HCT116 (cell line): Measurements from ENCODE around the gene ETS1. TPM values are rescaled to one million over a fixed set of nuclear protein-coding genes. Genes with fewer than 3 reads are reported as not detected.

Experiments used
- ATAC-seq: fragments of 200-7000 bp; cut with Tn5 transposase; 2 replicates; pipeline ENCODE4 v1.9.1; 2020; ENCODE audit warnings: mild to moderate bottlenecking, moderate library complexity
- BruUV-seq: library from RNA; stranded (reverse); fragments of 400-500 nt; replicated peaks from 2 replicates; lab custom pipeline; 2021; lab: Mats Ljungman, UMichigan
- CTCF ChIA-PET: fragments of 300-600 bp; sonication (Branson Sonifier 250); formaldehyde crosslinking; loops from one replicate; lab custom pipeline; 2021; ENCODE audit warnings: antibody characterized with exemption; lab: Charles Lee
- POLR2A ChIA-PET: fragments of 300-600, 350-600 bp; sonication (Branson Sonifier 250); formaldehyde crosslinking; loops from one replicate; lab custom pipeline; 2021; ENCODE audit warnings: antibody characterized with exemption; lab: Charles Lee
- RAD21 ChIA-PET, 2 experiments: fragments of 300-600 bp; sonication (Branson Sonifier 250); formaldehyde crosslinking; loops; one replicate each; lab custom pipeline; 2023; ENCODE audit warnings: low total read pairs in 2 of 2; ENCODE audit not compliant: uncharacterized antibody in 2 of 2, unreplicated experiment in 2 of 2, low non-redundant PET in 1 of 2; lab: Charles Lee
- DNase-seq: peaks from one replicate; pipeline ENCODE4 v3.0.0-alpha.2; 2010; ENCODE audit warnings: low read depth, low spot score
- H2AFZ ChIP-seq: fragments of 200-600 bp; shearing (Covaris generic), sonication (generic); 2 replicates; pipeline ENCODE4 v1.6.1; 2017; ENCODE audit warnings: low read depth, mixed run types, mixed read lengths, antibody characterized with exemption, low read length; ENCODE audit not compliant: poor library complexity, severe bottlenecking
- H3K27ac ChIP-seq: 2 replicates; pipeline ENCODE4 v1.5.1; 2012; ENCODE audit warnings: low read depth, low read length
- H3K27me3 ChIP-seq: fragments of 200-600 bp; sonication (generic); 2 replicates; pipeline ENCODE4 v1.6.1; 2016; ENCODE audit warnings: mixed run types, low read length, mixed read lengths; ENCODE audit not compliant: insufficient read depth
- H3K36me3 ChIP-seq, 2 experiments: fragments of 200-500 bp in 1 of 2; fragments of 200-600 bp in 1 of 2; sonication (Bioruptor generic) in 1 of 2; sonication (generic) in 1 of 2; 2 replicates each; pipeline versions ENCODE4 v1.5.1 to v1.6.1; 2014 to 2016; ENCODE audit warnings: low read length in 2 of 2, inconsistent platforms in 1 of 2, mixed read lengths in 1 of 2, mixed run types in 1 of 2; ENCODE audit not compliant: insufficient read depth in 2 of 2, control insufficient read depth in 1 of 2
- H3K4me1 ChIP-seq, 2 experiments: fragments of 200-600 bp in 1 of 2; sonication (generic) in 1 of 2; 2 replicates each; pipeline versions ENCODE4 v1.5.1 to v1.6.1; 2012 to 2017; ENCODE audit warnings: low read length in 2 of 2, inconsistent platforms in 1 of 2, mild to moderate bottlenecking in 1 of 2, mixed read lengths in 1 of 2, mixed run types in 1 of 2, moderate library complexity in 1 of 2; ENCODE audit not compliant: insufficient read depth in 2 of 2, control insufficient read depth in 1 of 2
- H3K4me2 ChIP-seq: fragments of 200-600 bp; sonication (generic); 2 replicates; pipeline ENCODE4 v1.6.1; 2017; ENCODE audit warnings: mixed run types, low read length, mixed read lengths
- H3K4me3 ChIP-seq, 2 experiments: fragments of 200-600 bp in 1 of 2; sonication (generic) in 1 of 2; replicated peaks in 1 of 2; 2 replicates each; pipeline ENCODE4 v1.5.1; 2011 to 2016; ENCODE audit warnings: low read length in 2 of 2, control low read depth in 1 of 2, low read depth in 1 of 2, mild to moderate bottlenecking in 1 of 2, mixed read lengths in 1 of 2, mixed run types in 1 of 2
- H3K79me2 ChIP-seq: fragments of 200-600 bp; sonication (generic); 2 replicates; pipeline ENCODE4 v1.6.1; 2017; ENCODE audit warnings: mild to moderate bottlenecking, mixed run types, low read length, moderate library complexity, mixed read lengths; ENCODE audit not compliant: insufficient read depth
- H3K9ac ChIP-seq: fragments of 200-600 bp; sonication (generic); 2 replicates; pipeline ENCODE4 v1.6.1; 2016; ENCODE audit warnings: low read length, mixed read lengths
- H3K9me2 ChIP-seq: fragments of 200-600 bp; sonication (generic), shearing (Covaris generic); 2 replicates; pipeline ENCODE4 v1.6.1; 2017; ENCODE audit warnings: mixed run types, mild to moderate bottlenecking, moderate library complexity; ENCODE audit not compliant: insufficient read depth
- H3K9me3 ChIP-seq, 2 experiments: fragments of 200-500 bp in 1 of 2; fragments of 200-600 bp in 1 of 2; sonication (Bioruptor generic) in 1 of 2; sonication (generic) in 1 of 2; 2 replicates each; pipeline ENCODE4 v1.6.1; 2014 to 2017; ENCODE audit warnings: low read length in 2 of 2, mixed read lengths in 2 of 2, inconsistent platforms in 1 of 2, low read depth in 1 of 2, mild to moderate bottlenecking in 1 of 2, mixed run types in 1 of 2, moderate library complexity in 1 of 2; ENCODE audit not compliant: control insufficient read depth in 1 of 2, insufficient read depth in 1 of 2
- H4K20me1 ChIP-seq: fragments of 200-600 bp; sonication (generic), shearing (Covaris generic); 2 replicates; pipeline ENCODE4 v1.6.1; 2017; ENCODE audit warnings: mixed run types, mild to moderate bottlenecking, moderate library complexity; ENCODE audit not compliant: insufficient read depth
- CBX3 ChIP-seq: IDR thresholded peaks from 2 replicates; pipeline ENCODE4 v1.6.1; 2012; ENCODE audit warnings: low read depth
- EGR1 ChIP-seq: IDR thresholded peaks from 2 replicates; pipeline ENCODE4 v1.6.1; 2012; ENCODE audit warnings: low read depth
- ELF1 ChIP-seq: IDR thresholded peaks from 2 replicates; pipeline ENCODE4 v1.6.1; 2012; ENCODE audit warnings: low read depth, borderline replicate concordance
- EZH2phosphoT487 ChIP-seq: fragments of 200-600 bp; IDR thresholded peaks from 2 replicates; pipeline ENCODE4 v1.6.1; 2018; ENCODE audit warnings: antibody characterized with exemption, borderline replicate concordance
- FOSL1 ChIP-seq: IDR thresholded peaks from 2 replicates; pipeline ENCODE4 v1.6.1; 2012; ENCODE audit warnings: low read depth
- JUND ChIP-seq: IDR thresholded peaks from 2 replicates; pipeline ENCODE4 v1.6.1; 2012
- MAX ChIP-seq: IDR thresholded peaks from 2 replicates; pipeline ENCODE4 v1.6.1; 2012
- POLR2A ChIP-seq: IDR thresholded peaks from 2 replicates; pipeline ENCODE4 v1.7.0; 2011; ENCODE audit warnings: borderline replicate concordance; ENCODE audit not compliant: insufficient read depth, insufficient read length; ENCODE audit errors: extremely low read depth
- POLR2AphosphoS5 ChIP-seq: IDR thresholded peaks from 2 replicates; pipeline ENCODE4 v1.6.1; 2011; ENCODE audit warnings: mild to moderate bottlenecking, low read depth, low read length, moderate library complexity
- RAD21 ChIP-seq: IDR thresholded peaks from 2 replicates; pipeline ENCODE4 v1.6.1; 2012; ENCODE audit warnings: low read depth, mild to moderate bottlenecking
- SIN3A ChIP-seq: IDR thresholded peaks from 2 replicates; pipeline ENCODE4 v1.6.1; 2012; ENCODE audit warnings: low read depth
- SP1 ChIP-seq: IDR thresholded peaks from 2 replicates; pipeline ENCODE4 v1.6.1; 2012; ENCODE audit warnings: low read depth
- SRF ChIP-seq: IDR thresholded peaks from 2 replicates; pipeline ENCODE4 v1.6.1; 2012; ENCODE audit warnings: low read depth
- TCF7L2 ChIP-seq: IDR thresholded peaks from 2 replicates; pipeline ENCODE4 v1.7.0; 2011; ENCODE audit warnings: borderline replicate concordance, inconsistent platforms; ENCODE audit not compliant: insufficient read depth, insufficient read length; ENCODE audit errors: extremely low read depth
- YY1 ChIP-seq: IDR thresholded peaks from 2 replicates; pipeline ENCODE4 v1.6.1; 2011; ENCODE audit warnings: low read length, low read depth, moderate library complexity, mild to moderate bottlenecking; ENCODE audit not compliant: insufficient replicate concordance; ENCODE audit errors: extremely low read depth
- ZFX ChIP-seq: fragments of 450-650 bp; IDR thresholded peaks from 2 replicates; pipeline ENCODE4 v1.6.1; 2017
- ZNF274 ChIP-seq: fragments of 200-500 bp; sonication (Bioruptor generic); IDR thresholded peaks from 2 replicates; pipeline ENCODE4 v1.6.1; 2014; ENCODE audit warnings: mild to moderate bottlenecking, low read depth, low read length, inconsistent platforms
- intact Hi-C: fragments of 100-400 bp; cut with micrococcal nuclease; formaldehyde crosslinking; loops from 2 replicates; pipeline ENCODE4 v1.10.0; 2022
- total RNA-seq: library from RNA; stranded (reverse); gene quantifications from one replicate; pipeline ENCODE4 v1.2.1, GENCODE V29; 2021; ENCODE audit not compliant: unreplicated experiment
- TF ChIP-seq, protein P1 (sequence below), 3 experiments: fragments of 200-600 bp in 1 of 3; sonication (generic) in 1 of 3; IDR thresholded peaks in 2 of 3; conservative IDR thresholded peaks in 1 of 3; 2 replicates each; pipeline ENCODE4 v1.5.1; 2012 to 2017; ENCODE audit warnings: low read depth in 2 of 3, low read length in 2 of 3, antibody characterized with exemption in 1 of 3, borderline replicate concordance in 1 of 3, control low read depth in 1 of 3, mild to moderate bottlenecking in 1 of 3, mixed read lengths in 1 of 3, mixed run types in 1 of 3, moderate library complexity in 1 of 3; ENCODE audit not compliant: insufficient read depth in 1 of 3
- TF ChIP-seq, protein P2 (sequence below): IDR thresholded peaks from 2 replicates; pipeline ENCODE4 v1.6.1; 2012; ENCODE audit warnings: low read depth

Gene ETS1
- total RNA-seq, 1 experiment from 2014 or later: 9.2 TPM

DNA sequence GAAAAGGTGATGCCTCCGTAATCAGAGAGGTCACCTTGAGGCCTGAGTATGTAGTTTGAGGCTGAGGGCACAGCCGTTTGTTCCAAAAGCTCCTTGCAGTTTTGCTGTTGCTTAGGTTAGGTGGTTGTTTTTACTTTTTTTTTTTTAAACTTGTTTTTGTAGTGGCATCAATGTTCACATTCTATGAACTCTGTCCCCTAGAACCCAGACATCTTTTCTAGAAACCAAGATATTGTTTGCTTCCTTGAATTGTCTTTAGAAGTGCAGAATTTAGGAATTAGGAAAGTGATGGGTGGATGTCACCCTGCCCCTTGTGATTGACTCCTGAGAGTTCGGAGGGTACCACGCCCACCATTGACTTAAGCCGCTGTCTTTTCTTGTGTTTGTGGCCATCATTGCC lies 35.7 kb upstream of the ETS1 start:
- CTCF ChIA-PET: interaction anchor here (1.0 kb wide), 1 partner anchor 451 kb away, joined by 3 read pairs; no protein-coding TSS in a partner anchor
- Histone ChIP-seq H3K4me3 (no peak overlapping the region), H2AFZ (no peak overlapping the region), H3K27me3 (peaks cover 22% of the 10 kb centered on the region), H3K79me2 (no peaks in the 10 kb centered on the region), H3K4me1 (no peaks in the 10 kb centered on the region), H3K36me3 (no peaks in the 10 kb centered on the region), H3K27ac (no peak overlapping the region), H3K4me2 (no peak overlapping the region), H4K20me1 (no peaks in the 10 kb centered on the region), H3K9me2 (no peaks in the 10 kb centered on the region), H3K9ac (no peak overlapping the region), H3K9me3 (no peaks in the 10 kb centered on the region)
- TF ChIP-seq FOSL1 (no peak), EGR1 (no peak), ELF1 (no peak), MAX (no peak), SIN3A (no peak), SP1 (no peak), ZNF274 (no peak), CBX3 (no peak), TCF7L2 (no peak), POLR2AphosphoS5 (no peak), JUND (no peak), YY1 (no peak), ZFX (no peak), POLR2A (no peak), RAD21 (no peak), SRF (no peak), EZH2phosphoT487 (no peak)
- TF ChIP-seq, protein P1, sequence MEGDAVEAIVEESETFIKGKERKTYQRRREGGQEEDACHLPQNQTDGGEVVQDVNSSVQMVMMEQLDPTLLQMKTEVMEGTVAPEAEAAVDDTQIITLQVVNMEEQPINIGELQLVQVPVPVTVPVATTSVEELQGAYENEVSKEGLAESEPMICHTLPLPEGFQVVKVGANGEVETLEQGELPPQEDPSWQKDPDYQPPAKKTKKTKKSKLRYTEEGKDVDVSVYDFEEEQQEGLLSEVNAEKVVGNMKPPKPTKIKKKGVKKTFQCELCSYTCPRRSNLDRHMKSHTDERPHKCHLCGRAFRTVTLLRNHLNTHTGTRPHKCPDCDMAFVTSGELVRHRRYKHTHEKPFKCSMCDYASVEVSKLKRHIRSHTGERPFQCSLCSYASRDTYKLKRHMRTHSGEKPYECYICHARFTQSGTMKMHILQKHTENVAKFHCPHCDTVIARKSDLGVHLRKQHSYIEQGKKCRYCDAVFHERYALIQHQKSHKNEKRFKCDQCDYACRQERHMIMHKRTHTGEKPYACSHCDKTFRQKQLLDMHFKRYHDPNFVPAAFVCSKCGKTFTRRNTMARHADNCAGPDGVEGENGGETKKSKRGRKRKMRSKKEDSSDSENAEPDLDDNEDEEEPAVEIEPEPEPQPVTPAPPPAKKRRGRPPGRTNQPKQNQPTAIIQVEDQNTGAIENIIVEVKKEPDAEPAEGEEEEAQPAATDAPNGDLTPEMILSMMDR (IDR thresholded peaks at IDR 0.05 in 2 of 3, conservative IDR thresholded peaks at IDR 0.05 in 1 of 3; ENCODE audit: borderline replicate concordance in 1 of 3, insufficient read depth in 1 of 3, low read depth in 2 of 3, low read length in 2 of 3): no peak
- TF ChIP-seq, protein P2, sequence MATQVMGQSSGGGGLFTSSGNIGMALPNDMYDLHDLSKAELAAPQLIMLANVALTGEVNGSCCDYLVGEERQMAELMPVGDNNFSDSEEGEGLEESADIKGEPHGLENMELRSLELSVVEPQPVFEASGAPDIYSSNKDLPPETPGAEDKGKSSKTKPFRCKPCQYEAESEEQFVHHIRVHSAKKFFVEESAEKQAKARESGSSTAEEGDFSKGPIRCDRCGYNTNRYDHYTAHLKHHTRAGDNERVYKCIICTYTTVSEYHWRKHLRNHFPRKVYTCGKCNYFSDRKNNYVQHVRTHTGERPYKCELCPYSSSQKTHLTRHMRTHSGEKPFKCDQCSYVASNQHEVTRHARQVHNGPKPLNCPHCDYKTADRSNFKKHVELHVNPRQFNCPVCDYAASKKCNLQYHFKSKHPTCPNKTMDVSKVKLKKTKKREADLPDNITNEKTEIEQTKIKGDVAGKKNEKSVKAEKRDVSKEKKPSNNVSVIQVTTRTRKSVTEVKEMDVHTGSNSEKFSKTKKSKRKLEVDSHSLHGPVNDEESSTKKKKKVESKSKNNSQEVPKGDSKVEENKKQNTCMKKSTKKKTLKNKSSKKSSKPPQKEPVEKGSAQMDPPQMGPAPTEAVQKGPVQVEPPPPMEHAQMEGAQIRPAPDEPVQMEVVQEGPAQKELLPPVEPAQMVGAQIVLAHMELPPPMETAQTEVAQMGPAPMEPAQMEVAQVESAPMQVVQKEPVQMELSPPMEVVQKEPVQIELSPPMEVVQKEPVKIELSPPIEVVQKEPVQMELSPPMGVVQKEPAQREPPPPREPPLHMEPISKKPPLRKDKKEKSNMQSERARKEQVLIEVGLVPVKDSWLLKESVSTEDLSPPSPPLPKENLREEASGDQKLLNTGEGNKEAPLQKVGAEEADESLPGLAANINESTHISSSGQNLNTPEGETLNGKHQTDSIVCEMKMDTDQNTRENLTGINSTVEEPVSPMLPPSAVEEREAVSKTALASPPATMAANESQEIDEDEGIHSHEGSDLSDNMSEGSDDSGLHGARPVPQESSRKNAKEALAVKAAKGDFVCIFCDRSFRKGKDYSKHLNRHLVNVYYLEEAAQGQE: no peak
- BruUV-seq: no TSS peak
- intact Hi-C loops: no loop called here
- RAD21 ChIA-PET: no interaction called here
- POLR2A ChIA-PET: no interaction called here
- no peak for ATAC-seq
- no peak for DNase-seq
